Fibroblast of mammary gland (primary cell): Measurements from ENCODE around the gene GNG12.
A peak's percentile ranks its signal among the peaks of the same experiment; 100 is the strongest.

Experiments used
- DNase-seq: peaks from one replicate; pipeline ENCODE4 v3.0.0-alpha.2; 2010; ENCODE audit warnings: low read depth
- H3K4me3 ChIP-seq: 2 replicates; pipeline ENCODE4 v1.5.1; 2011; ENCODE audit warnings: low read depth, mild to moderate bottlenecking, low read length, moderate library complexity; ENCODE audit not compliant: control insufficient read depth
- CTCF ChIP-seq: conservative IDR thresholded peaks from 2 replicates; pipeline ENCODE4 v1.5.1; 2011; ENCODE audit warnings: low read depth, low read length, inconsistent platforms; ENCODE audit not compliant: control insufficient read depth, insufficient read depth

Gene GNG12

GRCh38 chr1:67791686-67792085 is 41.6 kb downstream of the GNG12 start:
- no peak for TF ChIP-seq CTCF
- DNase-seq: peak; percentile 94
- H3K4me3 ChIP-seq: no peak overlapping the region

- no peak overlapping the region for H3K4me3 ChIP-seq
- TF ChIP-seq CTCF: no peak
- peak; percentile 79 for DNase-seq
Observed at GRCh38 chr1:67791261-67791660, 42.0 kb downstream of the GNG12 start.

GRCh38 chr1:67790201-67790692 is 43.0 kb downstream of the GNG12 start:
- TF ChIP-seq CTCF: no peak

GRCh38 chr1:67789551-67789950 is 43.7 kb downstream of the GNG12 start:
- H3K4me3 ChIP-seq: no peak overlapping the region
- TF ChIP-seq CTCF: no peak
- no peak for DNase-seq

More at GRCh38 chr1:67790201-67790692, 43.0 kb downstream of the GNG12 start:
- no peak overlapping the region for H3K4me3 ChIP-seq
- no peak for DNase-seq

- no peak for TF ChIP-seq CTCF
- no peak overlapping the region for H3K4me3 ChIP-seq
- no peak for DNase-seq
Observed at GRCh38 chr1:67788904-67789303, 44.4 kb downstream of the GNG12 start.

GRCh38 chr1:67788238-67788790 is 45.0 kb downstream of the GNG12 start:
- no peak for DNase-seq
- no peak for TF ChIP-seq CTCF
- no peak overlapping the region for H3K4me3 ChIP-seq

GRCh38 chr1:67787746-67788145 is 45.5 kb downstream of the GNG12 start:
- no peak overlapping the region for H3K4me3 ChIP-seq
- TF ChIP-seq CTCF: no peak
- DNase-seq: peak; percentile 52
